Muscle layer of duodenum (tissue), 2 donors: ENCODE data around the gene HOMEZ.

Experiments used
- H3K27ac ChIP-seq: one replicate; pipeline ENCODE4 v1.7.0; 2013; ENCODE audit warnings: mild to moderate bottlenecking, low read length
- H3K27me3 ChIP-seq: one replicate; pipeline ENCODE4 v1.7.0; 2013; ENCODE audit warnings: low read depth, mild to moderate bottlenecking, control low read depth, low read length
- H3K36me3 ChIP-seq, 2 donors: one replicate each; pipeline ENCODE4 v1.7.0; 2013; ENCODE audit warnings: low read length in 2 of 2, control low read depth in 1 of 2, mild to moderate bottlenecking in 1 of 2; ENCODE audit not compliant: insufficient read depth in 2 of 2, control insufficient read depth in 1 of 2
- H3K4me1 ChIP-seq, 2 donors: one replicate each; pipeline ENCODE4 v1.7.0; 2013; ENCODE audit warnings: low read length in 2 of 2, mild to moderate bottlenecking in 2 of 2, control low read depth in 1 of 2, moderate library complexity in 1 of 2; ENCODE audit not compliant: insufficient read depth in 2 of 2, control insufficient read depth in 1 of 2
- H3K4me3 ChIP-seq, 2 donors: one replicate each; pipeline ENCODE4 v1.7.0; 2013; ENCODE audit warnings: low read length in 2 of 2, low read depth in 1 of 2, mild to moderate bottlenecking in 1 of 2
- H3K9me3 ChIP-seq, 2 donors: one replicate each; pipeline ENCODE4 v1.7.0; 2013; ENCODE audit warnings: low read length in 2 of 2, control low read depth in 1 of 2, mild to moderate bottlenecking in 1 of 2; ENCODE audit not compliant: control insufficient read depth in 1 of 2
- donor health status: healthy.

The HOMEZ gene

DNA sequence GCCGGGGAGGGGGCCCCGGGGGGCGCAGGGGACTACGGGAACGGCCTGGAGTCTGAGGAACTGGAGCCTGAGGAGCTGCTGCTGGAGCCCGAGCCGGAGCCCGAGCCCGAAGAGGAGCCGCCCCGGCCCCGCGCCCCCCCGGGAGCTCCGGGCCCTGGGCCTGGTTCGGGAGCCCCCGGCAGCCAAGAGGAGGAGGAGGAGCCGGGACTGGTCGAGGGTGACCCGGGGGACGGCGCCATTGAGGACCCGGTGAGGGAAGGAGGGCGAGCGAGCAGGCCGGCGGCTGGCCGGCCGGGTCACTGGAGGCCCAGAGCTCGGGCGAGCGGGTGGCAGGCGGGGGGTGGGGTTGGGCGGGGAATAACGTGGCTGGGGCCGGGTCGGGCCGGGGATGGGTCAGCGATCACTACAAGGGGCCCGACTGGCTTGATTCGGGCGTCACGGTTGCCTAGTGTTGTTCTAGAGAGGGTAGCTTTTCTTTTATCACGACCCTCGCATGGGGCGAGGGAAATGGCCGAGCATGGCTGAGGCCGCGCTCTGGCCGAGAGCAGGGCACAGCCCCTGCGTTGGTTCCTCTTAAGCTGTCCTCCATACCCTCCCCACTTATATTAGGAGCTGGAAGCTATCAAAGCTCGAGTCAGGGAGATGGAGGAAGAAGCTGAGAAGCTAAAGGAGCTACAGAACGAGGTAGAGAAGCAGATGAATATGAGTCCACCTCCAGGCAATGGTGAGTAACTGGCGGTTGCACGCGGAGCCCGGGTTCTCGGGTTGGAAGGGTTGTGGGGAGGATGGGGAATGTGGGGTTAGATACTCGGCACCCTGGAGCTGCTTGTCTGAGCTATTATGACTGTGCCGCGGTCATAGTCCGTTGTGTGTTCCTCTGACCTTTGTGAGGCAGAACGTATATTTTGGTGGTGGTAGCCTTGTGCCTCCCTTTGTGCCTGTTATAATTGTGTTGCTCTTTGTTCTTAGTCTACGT, 35.9 kb upstream of the HOMEZ start:
- peak overlapping the region; percentile 75 to 94 for H3K4me3 ChIP-seq
- peaks cover 23 to 31% of the 10 kb centered on the region in 2 donors for H3K36me3 ChIP-seq
- H3K9me3 ChIP-seq: no peaks in the 10 kb centered on the region
- H3K27ac ChIP-seq: peak overlapping the region; percentile 92
- no peaks in the 10 kb centered on the region for H3K27me3 ChIP-seq
- H3K4me1 ChIP-seq: peaks cover 11 to 19% of the 10 kb centered on the region in 2 donors

DNA sequence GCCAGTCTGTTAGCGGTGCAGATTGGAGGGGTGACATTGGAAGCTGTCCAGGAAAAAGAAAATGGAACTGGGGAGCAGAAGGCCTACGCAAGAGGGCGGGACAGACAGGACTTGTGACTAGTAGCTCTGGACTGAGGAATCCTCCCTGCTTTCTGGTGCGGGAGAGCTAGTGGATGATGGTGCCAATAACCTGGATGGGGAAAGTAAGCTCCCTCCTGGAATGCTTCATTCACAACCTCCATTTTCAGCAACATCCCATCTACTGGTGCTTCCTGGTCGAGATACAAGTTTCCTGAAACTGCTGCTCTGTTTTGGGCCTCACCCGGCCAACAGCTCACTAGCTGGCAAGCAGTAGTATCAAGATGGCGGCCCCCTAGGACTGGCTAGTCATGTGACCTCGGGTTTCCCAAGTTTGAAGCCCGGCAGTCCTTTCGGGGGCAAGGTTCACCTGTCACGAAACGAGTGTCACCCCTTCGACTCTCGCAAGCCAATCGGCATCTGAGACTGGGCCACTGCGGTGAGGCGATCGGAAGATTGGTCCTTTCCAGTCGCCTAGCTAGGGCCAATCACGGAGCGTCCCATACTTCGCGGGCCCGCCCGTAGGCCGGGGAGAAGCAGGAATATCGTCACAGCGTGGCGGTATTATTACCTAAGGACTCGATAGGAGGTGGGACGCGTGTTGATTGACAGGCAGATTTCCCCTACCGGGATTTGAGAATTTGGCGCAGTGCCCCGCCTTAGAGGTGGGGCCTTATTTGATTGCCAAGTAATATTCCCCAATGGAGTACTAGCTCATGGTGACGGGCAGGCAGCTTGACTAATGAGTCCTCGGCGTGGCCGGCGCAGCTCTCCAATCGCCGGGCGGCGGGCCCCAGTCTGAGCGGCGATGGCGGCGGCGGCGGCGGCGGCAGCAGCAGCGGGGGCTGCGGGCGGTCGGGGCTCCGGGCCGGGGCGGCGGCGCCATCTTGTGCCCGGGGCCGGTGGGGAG, 34.9 kb upstream of the HOMEZ start, which contains the start of gene PABPN1:
TSS of gene PABPN1 (plus strand) at position 874 of the 988 bp plus-strand sequence. CDS start at position 887, 13 bp downstream.
- Histone ChIP-seq H3K27ac (peak within 1 kb of the TSS; percentile 94), H3K4me1 (peaks cover 11 to 19% of the 10 kb centered on the region in 2 donors), H3K9me3 (no peaks in the 10 kb centered on the region), H3K4me3 (peak within 1 kb of the TSS; percentile 75 to 94), H3K36me3 (peaks cover 23 to 27% of the 10 kb centered on the region in 2 donors), H3K27me3 (no peaks in the 10 kb centered on the region)

DNA sequence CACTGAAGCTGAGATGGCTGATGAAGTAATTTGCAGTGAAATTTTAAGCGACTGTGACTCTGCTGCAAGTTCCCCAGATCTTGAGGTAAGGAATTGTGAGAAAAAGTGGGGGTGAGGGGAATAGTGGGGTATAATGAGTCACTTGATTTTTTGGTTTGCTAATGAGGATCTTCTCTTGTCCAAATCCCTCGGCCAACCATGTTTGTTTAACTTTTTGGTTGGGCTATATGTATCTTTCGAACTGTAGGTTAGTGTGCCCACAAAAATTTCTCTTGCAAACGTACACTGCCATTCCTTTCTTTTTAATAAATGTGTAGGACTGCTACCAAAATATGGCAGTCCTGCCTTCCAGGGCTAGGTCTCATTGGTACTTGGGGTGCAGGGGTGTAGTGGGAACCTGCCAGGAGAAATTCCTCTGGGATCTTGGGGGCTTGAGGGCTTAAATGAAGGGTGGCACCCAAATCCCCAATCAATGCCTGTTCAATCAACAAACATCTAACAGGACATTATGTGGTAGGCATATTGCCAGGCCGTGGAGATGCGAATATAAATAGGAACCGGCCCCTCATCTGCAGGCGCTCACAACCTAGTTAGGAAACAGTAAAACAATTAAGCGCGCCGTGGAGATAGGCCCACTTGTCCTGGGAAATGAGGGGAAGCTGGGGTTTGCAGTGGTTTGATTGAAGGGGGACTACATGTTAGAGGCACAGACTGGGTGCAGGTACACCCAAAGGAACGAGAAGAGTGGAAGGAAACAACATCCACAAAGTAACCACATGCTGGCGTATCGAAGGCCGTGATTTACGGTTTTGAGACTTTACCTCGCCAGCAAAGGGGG, 34.0 kb upstream of the HOMEZ start:
- Histone ChIP-seq H3K4me3 (peak overlapping the region; percentile 56 to 72), H3K9me3 (no peaks in the 10 kb centered on the region)

DNA sequence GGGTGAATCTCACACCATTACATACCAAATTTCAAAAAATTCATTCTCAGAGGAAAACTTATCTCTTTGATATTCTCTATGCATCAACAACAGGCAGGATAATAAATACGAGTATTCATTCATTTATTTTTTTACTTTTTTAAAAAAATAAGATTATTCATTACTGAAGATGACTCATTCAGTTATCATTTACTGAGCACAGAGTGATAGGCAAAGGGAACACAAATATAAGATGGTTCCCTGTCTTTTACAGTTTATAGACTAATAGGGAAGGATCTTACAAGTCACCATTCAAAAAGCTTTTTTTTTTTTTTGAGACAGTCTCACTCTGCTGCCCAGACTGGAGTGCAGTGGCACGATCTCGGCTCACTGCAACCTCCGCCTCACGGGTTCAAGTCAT, 30.4 kb upstream of the HOMEZ start:
- no peak overlapping the region for H3K27ac ChIP-seq
- no peak overlapping the region for H3K4me3 ChIP-seq
- no peaks in the 10 kb centered on the region for H3K9me3 ChIP-seq
- peaks cover 0 to 5% of the 10 kb centered on the region in 2 donors for H3K4me1 ChIP-seq
- H3K27me3 ChIP-seq: no peaks in the 10 kb centered on the region
- H3K36me3 ChIP-seq: peaks cover under 1 to 6% of the 10 kb centered on the region in 2 donors

More for the DNA sequence above, 34.0 kb upstream of the HOMEZ start:
- peak overlapping the region; percentile 94 for H3K27ac ChIP-seq
- no peaks in the 10 kb centered on the region for H3K27me3 ChIP-seq
- H3K36me3 ChIP-seq: peaks cover 18 to 22% of the 10 kb centered on the region in 2 donors
- peaks cover 11 to 19% of the 10 kb centered on the region in 2 donors for H3K4me1 ChIP-seq

DNA sequence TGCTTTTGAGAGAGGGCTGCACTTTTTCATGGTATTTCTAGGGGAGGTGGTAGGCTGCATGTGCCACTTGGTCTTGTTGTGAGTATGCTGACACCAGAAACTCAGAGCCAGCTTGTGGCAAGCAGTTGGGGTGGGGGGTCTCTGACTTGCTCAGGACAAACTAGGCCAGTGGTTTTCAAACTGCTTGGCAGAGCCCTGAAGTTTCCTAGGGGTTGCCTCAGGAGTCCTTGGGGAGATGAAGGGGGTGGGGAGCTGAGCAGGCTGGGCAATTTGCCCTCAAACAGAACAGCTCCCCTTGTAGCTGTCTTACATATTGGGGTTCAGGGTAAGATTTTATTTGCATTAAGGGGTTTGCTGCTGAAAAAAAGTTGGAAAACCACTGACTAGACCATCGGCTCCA, 24.6 kb upstream of the HOMEZ start:
- Histone ChIP-seq H3K36me3 (peaks cover 18 to 22% of the 10 kb centered on the region in 2 donors), H3K27me3 (no peaks in the 10 kb centered on the region), H3K4me1 (peaks cover 20 to 47% of the 10 kb centered on the region in 2 donors), H3K4me3 (no peak overlapping the region), H3K9me3 (no peaks in the 10 kb centered on the region), H3K27ac (no peak overlapping the region)

- H3K4me3 ChIP-seq: peak overlapping the region in 1 of 2 donors; percentile 67
Observed at GRCh38 chr14:23308721-23309445, 23.0 kb upstream of the HOMEZ start.

DNA sequence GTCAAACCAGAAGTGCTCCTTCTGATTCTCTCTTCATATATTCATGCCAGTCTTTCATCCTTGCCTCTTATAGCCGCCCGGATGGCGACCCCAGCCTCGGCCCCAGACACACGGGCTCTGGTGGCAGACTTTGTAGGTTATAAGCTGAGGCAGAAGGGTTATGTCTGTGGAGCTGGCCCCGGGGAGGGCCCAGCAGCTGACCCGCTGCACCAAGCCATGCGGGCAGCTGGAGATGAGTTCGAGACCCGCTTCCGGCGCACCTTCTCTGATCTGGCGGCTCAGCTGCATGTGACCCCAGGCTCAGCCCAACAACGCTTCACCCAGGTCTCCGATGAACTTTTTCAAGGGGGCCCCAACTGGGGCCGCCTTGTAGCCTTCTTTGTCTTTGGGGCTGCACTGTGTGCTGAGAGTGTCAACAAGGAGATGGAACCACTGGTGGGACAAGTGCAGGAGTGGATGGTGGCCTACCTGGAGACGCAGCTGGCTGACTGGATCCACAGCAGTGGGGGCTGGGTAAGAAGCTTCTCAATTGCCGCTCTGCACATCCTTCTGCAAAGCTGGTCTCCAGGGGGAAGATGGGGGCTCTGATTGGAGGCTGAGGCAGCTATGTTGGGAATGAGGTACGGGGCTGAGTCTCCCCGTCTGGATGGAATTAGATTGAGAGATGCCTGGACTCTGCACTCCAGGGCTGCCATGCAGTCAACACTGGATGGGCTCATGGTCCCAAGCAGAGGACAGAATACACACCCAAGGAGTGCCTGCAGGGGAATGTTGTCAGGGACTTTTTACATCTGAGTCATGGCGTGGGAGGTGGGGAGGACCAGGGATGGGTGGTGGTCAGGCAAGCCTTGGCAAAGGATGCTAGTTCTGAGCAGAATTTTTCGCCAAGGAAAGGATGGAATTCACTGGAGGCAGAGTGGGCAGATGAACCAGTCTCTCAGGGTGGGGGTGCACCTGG, 22.0 kb upstream of the HOMEZ start:
- H3K4me3 ChIP-seq: peak overlapping the region; percentile 67 to 95
- peak overlapping the region; percentile 97 for H3K27ac ChIP-seq
- H3K27me3 ChIP-seq: no peaks in the 10 kb centered on the region
- H3K36me3 ChIP-seq: peaks cover 18 to 22% of the 10 kb centered on the region in 2 donors
- peaks cover 20 to 47% of the 10 kb centered on the region in 2 donors for H3K4me1 ChIP-seq
- H3K9me3 ChIP-seq: no peaks in the 10 kb centered on the region

More at GRCh38 chr14:23308721-23309445, 23.0 kb upstream of the HOMEZ start:
- H3K27me3 ChIP-seq: no peaks in the 10 kb centered on the region
- H3K36me3 ChIP-seq: peaks cover 18 to 22% of the 10 kb centered on the region in 2 donors
- H3K27ac ChIP-seq: no peak overlapping the region
- no peaks in the 10 kb centered on the region for H3K9me3 ChIP-seq
- H3K4me1 ChIP-seq: peaks cover 20 to 47% of the 10 kb centered on the region in 2 donors

- Histone ChIP-seq H3K9me3 (no peaks in the 10 kb centered on the region), H3K4me3 (peak overlapping the region; percentile 67 to 95), H3K4me1 (peaks cover 20 to 48% of the 10 kb centered on the region in 2 donors)
Observed at GRCh38 chr14:23307146-23307530, 21.2 kb upstream of the HOMEZ start.

DNA sequence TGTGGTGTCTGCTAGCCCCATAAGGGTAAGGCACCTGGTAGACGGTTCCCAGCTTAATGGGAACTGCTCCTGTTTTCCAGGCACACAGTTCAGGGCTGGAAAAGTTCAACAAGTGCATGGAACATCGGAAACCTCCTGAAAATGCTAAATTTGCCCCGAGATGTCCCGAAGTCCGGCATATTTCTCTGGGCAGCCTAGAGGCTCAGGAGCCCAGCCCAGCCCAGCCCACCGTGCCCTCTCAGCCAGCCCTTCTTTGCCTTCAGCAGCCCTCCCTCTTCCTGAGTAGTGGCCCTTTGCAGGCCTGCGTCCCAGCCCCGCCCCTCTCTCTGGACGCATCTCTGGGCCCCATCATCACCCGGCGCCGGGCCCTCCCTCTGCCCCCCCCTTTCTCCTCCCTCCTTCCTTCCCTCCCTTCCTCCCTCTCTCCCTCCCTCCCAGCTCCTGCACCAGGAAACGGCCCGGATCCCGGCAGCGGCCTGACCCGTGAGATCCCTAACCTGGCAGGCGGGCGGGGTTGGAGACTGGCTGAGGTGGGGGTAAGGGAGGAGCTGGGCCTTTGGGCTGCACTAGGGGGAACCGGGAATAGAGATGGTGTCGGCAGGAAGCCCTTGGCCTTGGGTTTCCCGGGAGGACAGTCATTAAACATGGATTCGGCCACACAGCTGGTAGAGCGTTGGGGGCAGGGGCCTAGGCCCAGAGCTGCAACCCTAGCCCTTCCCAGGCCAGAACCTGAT, 20.6 kb upstream of the HOMEZ start, which contains the start of gene BCL2L2:
TSS of gene BCL2L2 (plus strand) at position 422 of the 734 bp plus-strand sequence. CDS start 935 bp downstream, outside the sequence.
- Histone ChIP-seq H3K4me3 (peak within 1 kb of the TSS; percentile 67 to 95), H3K27ac (peak within 1 kb of the TSS; percentile 97), H3K4me1 (peaks cover 20 to 51% of the 10 kb centered on the region in 2 donors)

More at GRCh38 chr14:23307146-23307530, 21.2 kb upstream of the HOMEZ start:
- Histone ChIP-seq H3K36me3 (peaks cover 18 to 22% of the 10 kb centered on the region in 2 donors), H3K27me3 (no peaks in the 10 kb centered on the region), H3K27ac (peak overlapping the region; percentile 97)

More for the DNA sequence above, 20.6 kb upstream of the HOMEZ start, which contains the start of gene BCL2L2:
- H3K9me3 ChIP-seq: no peaks in the 10 kb centered on the region
- no peaks in the 10 kb centered on the region for H3K27me3 ChIP-seq
- peaks cover 18 to 22% of the 10 kb centered on the region in 2 donors for H3K36me3 ChIP-seq
